Upper lobe of left lung (tissue), 4 donors: Measurements from ENCODE around the gene PFN4.

ENCODE experiments used
- EP300 ChIP-seq, 4 donors: sonication (generic); formaldehyde crosslinking; IDR thresholded peaks; one replicate each; pipeline ENCODE4 v1.5.1; 2017; ENCODE audit warnings: antibody characterized with exemption in 4 of 4, control low read depth in 2 of 4
- POLR2A ChIP-seq, 4 donors: fragments of 450-650 bp; IDR thresholded peaks; one replicate each; pipeline ENCODE4 v1.5.1; 2016 to 2017; ENCODE audit warnings: antibody characterized with exemption in 4 of 4, mild to moderate bottlenecking in 2 of 4
- TF ChIP-seq, protein P1 (sequence below), 6 experiments: fragments of 450-650 bp in 4 of 6; fragments of 200-600 bp in 2 of 6; sonication (generic) in 2 of 6; IDR thresholded peaks; one replicate each; pipeline ENCODE4 v1.5.1; 2016 to 2019; ENCODE audit warnings: antibody characterized with exemption in 6 of 6

DNA sequence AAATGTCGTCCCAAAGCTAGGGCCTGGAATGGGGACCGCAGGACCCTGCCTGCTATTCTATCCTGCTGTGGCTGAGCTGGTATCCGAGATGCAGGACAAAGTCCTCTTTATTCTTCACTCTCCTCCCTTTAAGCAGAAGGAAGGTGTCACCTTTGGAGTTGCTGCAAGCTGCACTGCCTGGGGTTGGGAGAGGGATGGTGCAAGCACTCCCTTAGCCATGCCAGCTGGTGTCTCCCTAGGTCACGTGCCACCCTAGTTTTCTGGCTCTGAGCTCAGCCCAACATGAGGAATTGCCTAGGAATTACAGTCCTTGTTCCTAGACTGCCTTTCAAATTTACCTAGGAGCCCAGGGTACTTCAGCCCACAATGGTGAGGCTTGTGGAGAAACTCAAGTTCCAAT is 30.3 kb upstream of the PFN4 start:
- no peak for TF ChIP-seq EP300 (IDR thresholded peaks at IDR 0.05)
- TF ChIP-seq, protein P1, sequence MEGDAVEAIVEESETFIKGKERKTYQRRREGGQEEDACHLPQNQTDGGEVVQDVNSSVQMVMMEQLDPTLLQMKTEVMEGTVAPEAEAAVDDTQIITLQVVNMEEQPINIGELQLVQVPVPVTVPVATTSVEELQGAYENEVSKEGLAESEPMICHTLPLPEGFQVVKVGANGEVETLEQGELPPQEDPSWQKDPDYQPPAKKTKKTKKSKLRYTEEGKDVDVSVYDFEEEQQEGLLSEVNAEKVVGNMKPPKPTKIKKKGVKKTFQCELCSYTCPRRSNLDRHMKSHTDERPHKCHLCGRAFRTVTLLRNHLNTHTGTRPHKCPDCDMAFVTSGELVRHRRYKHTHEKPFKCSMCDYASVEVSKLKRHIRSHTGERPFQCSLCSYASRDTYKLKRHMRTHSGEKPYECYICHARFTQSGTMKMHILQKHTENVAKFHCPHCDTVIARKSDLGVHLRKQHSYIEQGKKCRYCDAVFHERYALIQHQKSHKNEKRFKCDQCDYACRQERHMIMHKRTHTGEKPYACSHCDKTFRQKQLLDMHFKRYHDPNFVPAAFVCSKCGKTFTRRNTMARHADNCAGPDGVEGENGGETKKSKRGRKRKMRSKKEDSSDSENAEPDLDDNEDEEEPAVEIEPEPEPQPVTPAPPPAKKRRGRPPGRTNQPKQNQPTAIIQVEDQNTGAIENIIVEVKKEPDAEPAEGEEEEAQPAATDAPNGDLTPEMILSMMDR (IDR thresholded peaks at IDR 0.05) = no peak
- no peak for TF ChIP-seq POLR2A (IDR thresholded peaks at IDR 0.05)
